Skeletal muscle satellite cell (primary cell): ENCODE measurements around the gene SYNDIG1.
"Not testable (repeated sequence)": the region's sequence is repeated elsewhere in the genome, so short reads cannot be mapped to it uniquely, and the experiment has no call there.

ENCODE experiments used
- H3K27me3 ChIP-seq: 2 replicates; pipeline ENCODE4 v1.7.0; 2013; ENCODE audit warnings: low read length; ENCODE audit not compliant: control insufficient read depth, insufficient read depth
- H3K36me3 ChIP-seq: 2 replicates; pipeline ENCODE4 v1.7.0; 2013; ENCODE audit warnings: mild to moderate bottlenecking, control low read depth, low read length; ENCODE audit not compliant: insufficient read depth
- H3K4me1 ChIP-seq: 2 replicates; pipeline ENCODE4 v1.7.0; 2013; ENCODE audit warnings: low read length; ENCODE audit not compliant: control insufficient read depth, insufficient read depth
- H3K4me2 ChIP-seq: 2 replicates; pipeline ENCODE4 v1.7.0; 2013; ENCODE audit warnings: mild to moderate bottlenecking, low read length
- H3K4me3 ChIP-seq: 2 replicates; pipeline ENCODE4 v1.7.0; 2013; ENCODE audit warnings: low read length
- H3K9ac ChIP-seq: 2 replicates; pipeline ENCODE4 v1.7.0; 2013; ENCODE audit warnings: mild to moderate bottlenecking, low read depth, low read length, moderate library complexity
- H3K9me3 ChIP-seq: replicated peaks from 2 replicates; pipeline ENCODE4 v1.7.0; 2013; ENCODE audit warnings: mild to moderate bottlenecking, control low read depth, low read length

Gene SYNDIG1

GRCh38 chr20:24614341-24614740 is 144.9 kb downstream of the SYNDIG1 start:
- peaks cover 18% of the 10 kb centered on the region for H3K27me3 ChIP-seq
- H3K4me1 ChIP-seq: peaks cover 3% of the 10 kb centered on the region
- no peaks in the 10 kb centered on the region for H3K9me3 ChIP-seq
- H3K4me3 ChIP-seq: no peak overlapping the region
- no peak overlapping the region for H3K9ac ChIP-seq
- no peaks in the 10 kb centered on the region for H3K36me3 ChIP-seq
- no peak overlapping the region for H3K4me2 ChIP-seq

- Histone ChIP-seq H3K27me3 (peaks cover 18% of the 10 kb centered on the region), H3K4me2 (no peak overlapping the region), H3K4me3 (no peak overlapping the region), H3K36me3 (no peaks in the 10 kb centered on the region), H3K9me3 (no peaks in the 10 kb centered on the region), H3K4me1 (peaks cover 2% of the 10 kb centered on the region), H3K9ac (no peak overlapping the region)
Observed at GRCh38 chr20:24615353-24615752, 145.9 kb downstream of the SYNDIG1 start.

GRCh38 chr20:24616258-24617079 is 147.0 kb downstream of the SYNDIG1 start:
- Histone ChIP-seq H3K9ac (no peak overlapping the region), H3K4me2 (no peak overlapping the region), H3K27me3 (peaks cover 24% of the 10 kb centered on the region), H3K9me3 (no peaks in the 10 kb centered on the region), H3K4me1 (no peaks in the 10 kb centered on the region), H3K4me3 (no peak overlapping the region), H3K36me3 (no peaks in the 10 kb centered on the region)

GRCh38 chr20:24617080-24617432 is 147.6 kb downstream of the SYNDIG1 start:
- H3K9me3 ChIP-seq: no peaks in the 10 kb centered on the region
- H3K9ac ChIP-seq: no peak overlapping the region
- H3K4me2 ChIP-seq: no peak overlapping the region
- no peaks in the 10 kb centered on the region for H3K36me3 ChIP-seq
- H3K4me1 ChIP-seq: no peaks in the 10 kb centered on the region
- no peak overlapping the region for H3K4me3 ChIP-seq
- H3K27me3 ChIP-seq: peaks cover 27% of the 10 kb centered on the region

- no peak overlapping the region for H3K4me3 ChIP-seq
- H3K4me2 ChIP-seq: no peak overlapping the region
- no peak overlapping the region for H3K9ac ChIP-seq
- no peaks in the 10 kb centered on the region for H3K9me3 ChIP-seq
- peaks cover 5% of the 10 kb centered on the region for H3K4me1 ChIP-seq
- peaks cover 23% of the 10 kb centered on the region for H3K27me3 ChIP-seq
- H3K36me3 ChIP-seq: no peaks in the 10 kb centered on the region
Observed at GRCh38 chr20:24617757-24618450, 148.5 kb downstream of the SYNDIG1 start.

- H3K4me2 ChIP-seq: no peak overlapping the region
Observed at GRCh38 chr20:24618739-24619138, 149.3 kb downstream of the SYNDIG1 start.

GRCh38 chr20:24619212-24619611 is 149.8 kb downstream of the SYNDIG1 start:
- H3K9ac ChIP-seq: no peak overlapping the region
- H3K4me3 ChIP-seq: no peak overlapping the region
- H3K36me3 ChIP-seq: no peaks in the 10 kb centered on the region
- H3K9me3 ChIP-seq: no peaks in the 10 kb centered on the region
- no peak overlapping the region for H3K4me2 ChIP-seq
- H3K4me1 ChIP-seq: peaks cover 5% of the 10 kb centered on the region
- peaks cover 23% of the 10 kb centered on the region for H3K27me3 ChIP-seq

More at GRCh38 chr20:24618739-24619138, 149.3 kb downstream of the SYNDIG1 start:
- Histone ChIP-seq H3K4me3 (no peak overlapping the region), H3K9me3 (no peaks in the 10 kb centered on the region), H3K9ac (no peak overlapping the region), H3K27me3 (peaks cover 23% of the 10 kb centered on the region), H3K4me1 (peaks cover 5% of the 10 kb centered on the region), H3K36me3 (no peaks in the 10 kb centered on the region)

GRCh38 chr20:24620937-24621519 is 151.6 kb downstream of the SYNDIG1 start:
- Histone ChIP-seq H3K9ac (no peak overlapping the region), H3K9me3 (no peaks in the 10 kb centered on the region), H3K27me3 (peaks cover 18% of the 10 kb centered on the region), H3K4me3 (no peak overlapping the region), H3K36me3 (no peaks in the 10 kb centered on the region), H3K4me2 (no peak overlapping the region), H3K4me1 (peaks cover 5% of the 10 kb centered on the region)

GRCh38 chr20:24622856-24623255 is 153.4 kb downstream of the SYNDIG1 start:
- Histone ChIP-seq H3K4me1 (peaks cover 5% of the 10 kb centered on the region), H3K4me2 (no peak overlapping the region), H3K9ac (no peak overlapping the region), H3K4me3 (no peak overlapping the region), H3K9me3 (no peaks in the 10 kb centered on the region), H3K27me3 (peaks cover 18% of the 10 kb centered on the region), H3K36me3 (no peaks in the 10 kb centered on the region)

GRCh38 chr20:24626141-24626540 is 156.7 kb downstream of the SYNDIG1 start:
- H3K9ac ChIP-seq, H3K4me3 ChIP-seq, H3K4me1 ChIP-seq, H3K9me3 ChIP-seq, H3K36me3 ChIP-seq, H3K4me2 ChIP-seq: not testable (repeated sequence)
- peaks cover 14% of the 10 kb centered on the region for H3K27me3 ChIP-seq

GRCh38 chr20:24627291-24627690 is 157.9 kb downstream of the SYNDIG1 start:
- H3K4me3 ChIP-seq: no peak overlapping the region

More at GRCh38 chr20:24627291-24627690, 157.9 kb downstream of the SYNDIG1 start:
- Histone ChIP-seq H3K4me1 (peaks cover 5% of the 10 kb centered on the region), H3K9me3 (no peaks in the 10 kb centered on the region), H3K27me3 (peaks cover 8% of the 10 kb centered on the region), H3K36me3 (no peaks in the 10 kb centered on the region), H3K4me2 (no peak overlapping the region), H3K9ac (no peak overlapping the region)
